Myocyte (in vitro differentiated cells): ENCODE measurements around the gene DRD1. TPM values are rescaled to one million over a fixed set of nuclear protein-coding genes. Genes with fewer than 3 reads are reported as not detected.
"Not testable (repeated sequence)": the region's sequence is repeated elsewhere in the genome, so short reads cannot be mapped to it uniquely, and the experiment has no call there.

ENCODE experiments used
- DNase-seq: peaks from one replicate; pipeline ENCODE4 v3.0.0-alpha.2; 2012; ENCODE audit warnings: low read depth
- total RNA-seq: library from RNA; depleted of rRNA; stranded (reverse); fragments of >200 nt; gene quantifications from 2 replicates; pipeline ENCODE4 v1.2.3, GENCODE V29; 2014

DRD1 gene
- total RNA-seq, 1 donor from 2014 or later = not detected

DNA sequence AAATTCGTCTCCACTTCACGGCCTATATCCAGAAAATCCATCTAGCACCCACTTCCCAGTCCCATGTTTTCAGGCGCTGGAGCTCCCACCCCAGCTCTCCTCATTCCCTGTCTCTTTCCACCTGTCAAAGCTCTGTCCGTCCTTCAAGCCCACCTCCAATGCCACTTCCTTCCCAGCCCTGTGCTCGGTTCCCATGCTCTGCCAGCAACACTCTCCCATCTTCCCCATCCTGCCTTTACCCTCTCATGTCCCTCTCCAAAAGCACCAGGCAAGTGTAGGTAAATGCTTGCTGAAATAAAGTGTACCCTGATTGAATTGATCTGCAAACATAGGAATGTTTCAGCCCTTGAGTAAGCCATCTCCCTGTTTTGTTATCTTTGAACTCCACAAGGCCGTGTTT lies 9.2 kb downstream of the DRD1 start:
- DNase-seq = no peak

DNA sequence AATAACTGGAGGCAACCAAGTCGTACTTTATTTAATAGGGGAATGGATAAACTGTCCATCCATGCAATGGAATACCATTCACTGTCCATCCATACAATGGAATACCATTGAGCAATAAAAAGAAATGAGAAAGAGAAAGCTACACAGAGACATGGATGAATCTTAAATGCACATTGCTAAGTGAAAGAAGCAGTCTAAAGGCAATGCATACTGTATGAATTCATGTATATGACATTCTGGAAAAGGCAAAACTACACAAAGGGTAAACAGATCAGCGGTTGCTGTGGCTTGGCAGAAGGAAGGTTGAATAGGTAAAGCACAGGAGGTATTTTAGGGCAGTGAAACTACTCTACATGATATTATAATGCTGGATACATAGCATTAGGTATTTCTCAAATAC lies 16.2 kb downstream of the DRD1 start:
- no peak for DNase-seq

DNA sequence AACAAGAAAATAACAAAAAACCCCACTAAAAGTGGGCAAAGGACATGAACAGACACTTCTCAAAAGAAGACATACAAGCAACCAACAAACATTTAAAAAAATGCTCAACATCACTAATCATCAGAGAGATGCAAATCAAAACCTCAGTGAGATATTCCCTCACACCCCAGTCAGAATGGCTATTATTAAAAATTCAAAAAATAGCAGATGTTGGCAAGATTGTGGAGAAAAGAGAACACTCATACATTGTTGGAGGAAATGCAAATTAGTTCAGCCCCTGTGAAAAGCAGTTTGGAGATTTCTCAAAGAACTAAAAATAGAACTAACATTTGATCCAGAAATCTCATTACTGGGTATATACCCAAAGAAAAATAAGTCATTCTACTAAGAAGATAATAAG lies 19.4 kb downstream of the DRD1 start:
- DNase-seq = not testable (repeated sequence)

DNA sequence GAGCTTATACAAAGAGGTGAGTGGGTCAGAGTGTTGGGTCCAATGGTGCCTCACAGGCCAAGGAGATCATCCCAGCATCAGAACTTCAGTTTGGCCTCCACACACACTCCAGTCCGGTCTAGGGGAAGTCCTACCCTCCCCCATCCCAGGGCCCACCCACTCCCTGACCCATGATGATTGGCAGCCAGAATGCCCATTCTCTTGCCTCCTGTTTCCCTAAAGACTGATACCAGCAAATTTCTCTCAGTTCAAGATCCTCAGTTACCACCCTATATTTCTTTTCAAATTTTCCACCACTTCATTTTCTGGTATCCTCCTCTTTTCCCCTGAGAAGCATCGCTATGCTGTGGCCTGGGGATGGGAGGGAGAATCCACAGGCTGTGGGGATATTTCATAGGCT lies 21.9 kb downstream of the DRD1 start:
- no peak for DNase-seq

DNA sequence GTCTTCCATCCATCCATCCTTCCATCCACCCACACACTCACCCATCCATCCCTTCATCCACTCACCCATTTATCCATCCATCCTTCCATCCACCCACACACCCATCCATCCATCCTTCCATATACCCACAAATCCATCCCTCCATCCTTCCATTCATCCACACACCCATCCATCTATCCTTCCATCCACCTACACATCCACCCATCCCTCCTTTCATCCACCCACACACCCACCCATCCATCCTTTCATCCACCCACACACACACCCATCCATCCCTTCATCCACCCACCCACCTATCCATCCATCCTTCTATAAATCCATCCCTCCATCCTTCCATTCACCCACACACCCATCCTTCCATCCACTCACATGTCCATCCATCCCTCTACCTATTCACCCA lies 23.6 kb downstream of the DRD1 start:
- no peak for DNase-seq

DNA sequence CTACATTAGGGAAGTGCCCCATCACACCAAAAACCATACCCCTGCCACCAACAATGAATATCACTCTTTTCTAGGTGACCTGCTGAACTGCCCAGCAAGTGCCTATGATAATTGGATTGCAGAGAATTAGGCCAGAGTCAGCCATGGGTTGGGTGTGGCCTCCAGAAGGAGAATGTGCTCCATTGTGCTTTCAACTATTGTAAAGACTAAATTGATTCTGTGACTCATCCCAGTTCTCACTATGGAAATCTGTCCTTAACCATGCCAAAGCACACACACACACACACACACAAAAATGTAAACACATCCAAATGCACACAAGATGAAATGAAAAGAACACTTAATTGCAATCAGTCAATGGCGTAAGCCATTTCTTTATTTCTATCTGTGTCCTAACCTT lies 25.7 kb downstream of the DRD1 start:
- no peak for DNase-seq

DNA sequence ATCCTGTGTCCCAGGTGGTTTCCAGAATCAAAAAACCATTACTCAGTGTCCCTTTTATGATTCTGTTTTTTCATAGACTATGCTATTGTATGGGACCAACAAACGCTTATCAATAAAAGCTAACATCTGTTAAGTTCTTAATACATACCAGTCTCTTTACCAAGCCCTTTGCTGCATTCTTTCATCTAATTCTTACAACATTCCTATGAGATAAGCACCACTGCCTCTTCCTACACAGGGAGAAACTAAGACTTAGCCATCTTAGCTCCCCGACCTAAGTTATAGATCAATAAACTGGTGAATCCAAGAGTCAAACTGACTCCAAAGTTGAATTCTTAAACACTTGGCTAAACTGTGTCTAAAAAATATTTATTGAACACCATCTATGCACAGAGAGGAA lies 26.6 kb downstream of the DRD1 start:
- DNase-seq = no peak

DNA sequence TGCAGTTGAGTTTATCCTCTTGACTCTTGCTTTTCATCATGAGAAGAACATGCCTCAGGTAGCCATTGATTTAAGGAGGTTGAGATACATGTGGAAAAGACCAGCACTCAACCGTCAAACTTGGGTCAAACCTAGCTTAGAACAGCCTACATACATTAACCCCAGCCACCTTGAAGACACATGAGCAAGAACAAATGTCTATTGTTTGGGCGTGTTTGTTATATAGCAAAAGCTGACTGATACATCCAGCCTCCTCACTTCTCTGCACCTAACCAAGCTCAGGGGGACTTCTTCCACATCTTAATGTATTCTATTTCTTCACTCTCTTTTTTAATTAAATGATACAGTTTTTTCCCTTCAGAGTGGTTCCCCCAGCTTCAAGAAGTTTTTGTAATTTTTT lies 28.7 kb downstream of the DRD1 start:
- no peak for DNase-seq

DNA sequence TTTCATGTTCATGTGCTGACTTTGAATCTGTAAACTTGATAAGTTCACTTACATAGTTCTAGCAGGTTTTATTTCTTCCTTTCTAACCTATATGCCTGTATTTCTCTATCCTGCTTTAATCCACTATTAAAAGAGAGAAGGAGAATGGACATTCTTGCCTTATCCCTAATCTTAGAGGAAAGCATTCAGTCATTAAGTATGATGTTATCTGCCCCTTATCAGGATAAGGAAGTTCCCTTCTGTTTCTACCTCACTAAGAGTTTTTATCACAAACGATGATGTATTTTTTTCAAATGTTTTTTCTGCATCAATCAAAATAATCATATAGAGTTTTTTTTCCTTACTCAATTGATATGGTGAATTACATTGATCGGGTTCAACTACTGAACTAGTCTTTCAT lies 33.1 kb downstream of the DRD1 start:
- no peak for DNase-seq

DNA sequence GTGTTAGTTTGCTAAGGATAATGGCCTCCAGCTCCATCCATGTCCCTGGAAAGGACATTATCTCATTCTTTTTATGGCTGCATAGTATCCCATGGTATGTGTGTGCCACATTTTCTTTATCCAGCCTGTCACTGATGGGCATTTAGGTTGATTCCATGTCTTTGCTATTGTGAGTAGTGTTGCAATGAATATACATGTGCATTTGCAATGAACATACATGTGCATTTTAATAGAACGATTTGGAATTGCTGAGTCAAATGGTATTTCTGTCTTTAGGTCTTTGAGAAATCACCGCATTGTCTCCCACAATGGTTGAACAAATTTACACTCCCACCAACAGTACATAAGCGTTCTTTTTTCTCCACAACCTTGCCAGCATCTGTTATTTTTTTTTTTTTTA lies 37.7 kb downstream of the DRD1 start:
- DNase-seq = no peak

DNA sequence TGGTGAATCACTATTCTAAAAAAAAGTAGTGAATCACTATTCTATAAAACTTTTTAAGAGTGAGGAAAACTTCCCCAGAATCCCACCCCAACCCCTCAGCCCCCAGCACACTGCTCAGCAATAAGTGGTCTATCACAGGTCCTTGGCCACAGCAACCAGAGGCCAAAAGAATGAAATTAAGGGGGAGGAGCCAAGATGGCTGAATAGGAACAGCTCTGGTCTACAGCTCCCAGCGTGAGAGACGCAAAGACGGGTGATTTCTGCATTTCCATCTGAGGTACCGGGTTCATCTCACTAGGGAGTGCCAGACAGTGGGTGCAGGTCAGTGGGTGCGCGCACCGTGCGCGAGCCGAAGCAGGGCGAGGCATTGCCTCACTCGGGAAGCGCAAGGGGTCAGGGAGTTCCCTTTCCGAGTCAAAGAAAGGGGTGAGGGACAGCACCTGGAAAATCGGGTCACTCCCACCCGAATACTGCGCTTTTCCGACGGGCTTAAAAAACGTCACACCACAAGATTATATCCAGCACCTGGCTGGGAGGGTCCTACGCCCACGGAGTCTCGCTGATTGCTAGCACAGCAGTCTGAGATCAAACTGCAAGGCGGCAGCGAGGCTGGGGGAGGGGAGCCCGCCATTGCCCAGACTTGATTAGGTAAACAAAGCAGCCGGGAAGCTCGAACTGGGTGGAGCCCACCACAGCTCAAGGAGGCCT lies 46.2 kb downstream of the DRD1 start:
- DNase-seq = not testable (repeated sequence)

DNA sequence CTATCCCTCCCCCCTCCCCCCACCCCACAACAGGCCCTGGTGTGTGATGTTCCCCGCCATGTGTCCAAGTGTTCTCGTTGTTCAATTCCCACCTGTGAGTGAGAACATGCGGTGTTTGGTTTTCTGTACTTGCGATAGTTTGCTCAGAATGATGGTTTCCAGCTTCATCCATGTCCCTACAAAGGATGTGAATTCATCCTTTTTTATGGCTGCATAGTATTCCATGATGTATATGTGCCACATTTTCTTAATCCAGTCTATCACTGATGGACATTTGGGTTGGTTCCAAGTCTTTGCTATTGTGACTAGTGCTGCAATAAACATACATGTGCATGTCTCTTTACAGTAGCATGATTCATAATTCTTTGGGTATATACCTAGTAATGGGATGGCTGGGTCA lies 48.6 kb downstream of the DRD1 start:
- DNase-seq = not testable (repeated sequence)

DNA sequence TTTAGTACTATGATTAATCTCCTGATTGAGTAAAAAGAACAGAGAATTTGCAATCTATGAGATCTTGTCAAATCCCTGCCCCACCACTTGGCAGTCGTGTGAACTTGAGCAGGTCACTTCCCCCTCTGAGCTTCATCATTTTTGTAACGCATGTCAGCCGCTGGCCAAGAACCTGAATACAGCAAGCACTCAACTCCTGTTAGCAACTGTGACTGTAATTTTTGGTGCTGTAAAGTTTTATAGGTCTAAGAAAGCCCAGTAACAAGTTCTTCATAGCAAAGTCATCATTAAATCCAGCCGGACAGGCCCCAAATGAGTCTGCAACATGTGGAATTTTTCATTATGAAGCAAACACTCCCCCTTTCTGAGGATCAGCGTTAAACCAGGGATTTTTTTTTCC lies 49.4 kb downstream of the DRD1 start:
- DNase-seq = no peak

DNA sequence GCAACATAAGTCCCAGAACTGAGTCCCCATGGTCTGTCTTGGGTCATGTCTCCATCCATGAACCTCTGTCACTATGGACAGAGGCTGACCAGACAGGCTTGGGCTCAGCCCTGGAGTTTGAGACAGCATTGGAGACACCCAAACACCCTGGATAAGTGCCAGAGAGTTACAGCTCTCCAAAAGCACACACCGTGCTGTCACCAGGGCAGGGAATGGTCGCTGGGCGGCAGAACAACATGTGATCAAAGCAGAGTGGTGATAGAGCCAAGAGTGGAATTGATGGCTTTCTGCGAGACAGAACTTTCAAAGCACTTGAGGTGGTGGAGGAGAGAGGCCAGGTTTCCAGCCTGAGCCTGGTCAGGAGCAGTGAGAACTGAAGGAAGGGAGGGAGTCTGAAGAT lies 50.1 kb downstream of the DRD1 start:
- DNase-seq = no peak

DNA sequence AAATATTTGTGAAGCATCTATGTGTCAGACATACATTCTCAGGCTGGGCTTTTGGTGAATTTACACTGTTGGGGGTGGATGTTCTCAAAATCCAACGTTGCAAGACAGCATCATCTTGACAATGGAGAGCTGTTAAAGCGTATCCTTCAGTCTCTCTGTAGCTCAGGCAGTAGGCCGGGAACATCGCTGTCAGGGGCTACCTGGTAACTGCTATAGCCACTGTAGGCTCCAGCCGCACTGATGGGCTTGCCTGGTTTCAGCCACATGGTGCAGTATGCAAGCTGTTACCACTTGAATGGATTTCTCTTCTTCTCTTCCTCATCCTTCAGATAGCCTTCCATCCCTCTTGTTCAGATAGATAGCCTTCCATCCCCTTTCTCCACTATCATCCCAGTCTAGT lies 51.7 kb downstream of the DRD1 start:
- no peak for DNase-seq

DNA sequence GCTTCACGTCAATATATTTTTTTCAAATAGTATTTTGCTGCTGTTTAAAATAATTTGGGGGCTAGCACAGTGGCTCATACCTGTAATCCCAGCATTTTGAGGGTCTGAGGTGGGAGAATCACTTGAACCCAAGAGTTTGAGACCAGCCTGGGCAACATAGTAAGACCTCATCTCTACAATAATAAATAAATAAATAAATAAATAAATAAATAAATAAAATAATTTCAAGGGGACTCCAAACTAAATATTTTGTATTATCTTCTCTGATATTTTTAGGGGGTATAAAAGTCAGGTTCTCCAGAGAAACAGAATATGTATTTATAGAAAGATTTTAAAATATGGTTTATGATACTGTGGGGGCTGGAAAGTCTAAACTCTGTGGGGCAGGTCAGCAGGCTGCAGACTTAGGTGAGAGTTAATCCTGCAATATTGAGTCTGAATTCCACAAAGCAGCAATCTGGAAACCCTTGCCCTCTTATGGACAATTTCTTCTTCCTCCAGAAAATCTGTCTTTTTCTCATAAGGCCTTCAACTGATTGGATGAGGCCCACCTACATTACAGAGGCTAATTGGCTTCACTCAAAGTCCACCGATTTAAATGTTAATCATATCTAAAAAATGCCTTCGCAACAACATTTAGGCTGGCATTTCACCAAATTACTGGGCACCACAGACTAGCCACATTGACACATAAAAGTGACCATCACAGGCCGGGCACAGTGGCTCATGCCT lies 53.5 kb downstream of the DRD1 start:
- no peak for DNase-seq

Other genes with a start within 250 kb of the DRD1 start
- gene SFXN1, start 34.4 kb upstream of the DRD1 start, total RNA-seq = 30.7 and 45.9 TPM in 2 replicates
- not detected in 2 replicates for gene HRH2, start 213.9 kb upstream of the DRD1 start, total RNA-seq